ENCODE data around the gene SLC2A9. TPM values are rescaled to one million over a fixed set of nuclear protein-coding genes. Genes with fewer than 3 reads are reported as not detected.

Gene SLC2A9
- total RNA-seq, 1 donor from 2014 or later: 4.8 TPM

- H3K27ac Mint-ChIP-seq: no peak overlapping the region
Measured at GRCh38 chr4:9923195-9923812, 98.0 kb downstream of the SLC2A9 start.

GRCh38 chr4:9921326-9921725, 100.0 kb downstream of the SLC2A9 start:
- Mint-ChIP-seq H3K9me3 (peaks cover 5% of the 10 kb centered on the region), H3K27me3 (ENCODE audit: low read depth) (peaks cover 21% of the 10 kb centered on the region), H3K4me1 (no peaks in the 10 kb centered on the region), H3K27ac (no peak overlapping the region), H3K4me3 (no peak overlapping the region), H3K36me3 (no peaks in the 10 kb centered on the region)
- no peak for DNase-seq (ENCODE audit: low spot score in 2 of 2, unreplicated experiment in 2 of 2)
- no peak for TF ChIP-seq CTCF (IDR thresholded peaks at IDR 0.05; ENCODE audit: unreplicated experiment)

More at GRCh38 chr4:9923195-9923812, 98.0 kb downstream of the SLC2A9 start:
- DNase-seq (ENCODE audit: low spot score in 2 of 2, unreplicated experiment in 2 of 2): no peak
- peaks cover 24% of the 10 kb centered on the region for H3K27me3 Mint-ChIP-seq (ENCODE audit: low read depth)
- peaks cover 5% of the 10 kb centered on the region for H3K9me3 Mint-ChIP-seq
- H3K4me3 Mint-ChIP-seq: no peak overlapping the region
- no peaks in the 10 kb centered on the region for H3K36me3 Mint-ChIP-seq
- H3K4me1 Mint-ChIP-seq: no peaks in the 10 kb centered on the region
- no peak for TF ChIP-seq CTCF (IDR thresholded peaks at IDR 0.05; ENCODE audit: unreplicated experiment)

- Mint-ChIP-seq H3K27me3 (ENCODE audit: low read depth) (peaks cover 26% of the 10 kb centered on the region), H3K4me3 (no peak overlapping the region), H3K4me1 (no peaks in the 10 kb centered on the region), H3K9me3 (peaks cover 5% of the 10 kb centered on the region), H3K27ac (no peak overlapping the region), H3K36me3 (no peaks in the 10 kb centered on the region)
- DNase-seq (ENCODE audit: low spot score in 2 of 2, unreplicated experiment in 2 of 2): no peak
- TF ChIP-seq CTCF (IDR thresholded peaks at IDR 0.05; ENCODE audit: unreplicated experiment): no peak
Measured at GRCh38 chr4:9920029-9920428, 101.3 kb downstream of the SLC2A9 start.

GRCh38 chr4:9919047-9919446, 102.2 kb downstream of the SLC2A9 start:
- Mint-ChIP-seq H3K27me3 (ENCODE audit: low read depth) (peaks cover 28% of the 10 kb centered on the region), H3K27ac (no peak overlapping the region), H3K9me3 (peaks cover 5% of the 10 kb centered on the region), H3K4me3 (no peak overlapping the region), H3K4me1 (no peaks in the 10 kb centered on the region), H3K36me3 (no peaks in the 10 kb centered on the region)
- no peak for TF ChIP-seq CTCF (IDR thresholded peaks at IDR 0.05; ENCODE audit: unreplicated experiment)
- DNase-seq (ENCODE audit: low spot score in 2 of 2, unreplicated experiment in 2 of 2): no peak

DNA sequence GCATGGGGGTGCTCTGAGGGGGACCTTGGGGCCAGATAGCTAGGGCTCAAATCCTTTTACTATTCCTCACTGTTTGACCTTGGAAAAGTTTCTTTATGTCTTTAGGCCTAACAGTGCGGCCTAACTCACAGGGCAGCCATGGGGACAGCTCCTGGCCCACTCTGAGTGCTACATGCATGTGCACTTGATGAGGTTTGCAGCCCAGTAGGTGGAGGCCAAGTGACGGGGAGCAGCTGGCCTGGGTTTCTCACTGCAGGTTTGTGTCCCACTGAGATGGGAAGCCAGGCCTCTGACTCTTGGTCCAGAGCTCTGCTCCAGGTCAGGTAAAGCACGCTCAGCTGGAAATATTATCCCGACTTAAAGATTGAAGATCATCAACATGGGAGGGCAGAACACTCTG, 102.8 kb downstream of the SLC2A9 start:
- no peaks in the 10 kb centered on the region for H3K36me3 Mint-ChIP-seq
- H3K9me3 Mint-ChIP-seq: peaks cover 5% of the 10 kb centered on the region
- DNase-seq (ENCODE audit: low spot score in 2 of 2, unreplicated experiment in 2 of 2): no peak
- H3K4me3 Mint-ChIP-seq: no peak overlapping the region
- TF ChIP-seq CTCF (IDR thresholded peaks at IDR 0.05; ENCODE audit: unreplicated experiment): no peak
- H3K27ac Mint-ChIP-seq: no peak overlapping the region
- H3K4me1 Mint-ChIP-seq: no peaks in the 10 kb centered on the region
- peaks cover 32% of the 10 kb centered on the region for H3K27me3 Mint-ChIP-seq (ENCODE audit: low read depth)

- no peak for TF ChIP-seq CTCF (IDR thresholded peaks at IDR 0.05; ENCODE audit: unreplicated experiment)
- DNase-seq (ENCODE audit: low spot score in 2 of 2, unreplicated experiment in 2 of 2): no peak
- H3K4me3 Mint-ChIP-seq: no peak overlapping the region
- no peaks in the 10 kb centered on the region for H3K4me1 Mint-ChIP-seq
- no peaks in the 10 kb centered on the region for H3K36me3 Mint-ChIP-seq
- H3K27ac Mint-ChIP-seq: no peak overlapping the region
- peaks cover 35% of the 10 kb centered on the region for H3K27me3 Mint-ChIP-seq (ENCODE audit: low read depth)
- H3K9me3 Mint-ChIP-seq: peaks cover 3% of the 10 kb centered on the region
Measured at GRCh38 chr4:9916937-9917336, 104.4 kb downstream of the SLC2A9 start.
